ENCODE data around the gene CCDC149.

DNA sequence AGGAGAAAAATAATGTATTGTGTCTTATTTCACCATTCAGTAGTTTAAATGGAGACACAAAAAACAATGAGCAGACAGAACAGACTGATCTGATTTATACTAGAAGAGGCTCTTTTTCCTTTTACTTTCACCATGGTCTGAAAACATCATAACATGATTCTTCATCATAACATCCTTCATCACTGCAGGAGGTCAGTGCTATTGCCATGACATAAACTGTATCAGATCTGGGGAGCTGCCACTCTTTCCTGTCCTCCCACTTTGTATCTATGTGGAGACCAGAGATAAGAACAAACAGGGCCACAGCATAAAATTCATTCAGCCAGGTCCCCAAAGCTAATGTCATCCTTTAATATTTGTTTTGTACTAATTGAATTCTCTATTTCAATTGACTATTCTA lies 92.3 kb downstream of the CCDC149 start:
- TF ChIP-seq, protein P1, sequence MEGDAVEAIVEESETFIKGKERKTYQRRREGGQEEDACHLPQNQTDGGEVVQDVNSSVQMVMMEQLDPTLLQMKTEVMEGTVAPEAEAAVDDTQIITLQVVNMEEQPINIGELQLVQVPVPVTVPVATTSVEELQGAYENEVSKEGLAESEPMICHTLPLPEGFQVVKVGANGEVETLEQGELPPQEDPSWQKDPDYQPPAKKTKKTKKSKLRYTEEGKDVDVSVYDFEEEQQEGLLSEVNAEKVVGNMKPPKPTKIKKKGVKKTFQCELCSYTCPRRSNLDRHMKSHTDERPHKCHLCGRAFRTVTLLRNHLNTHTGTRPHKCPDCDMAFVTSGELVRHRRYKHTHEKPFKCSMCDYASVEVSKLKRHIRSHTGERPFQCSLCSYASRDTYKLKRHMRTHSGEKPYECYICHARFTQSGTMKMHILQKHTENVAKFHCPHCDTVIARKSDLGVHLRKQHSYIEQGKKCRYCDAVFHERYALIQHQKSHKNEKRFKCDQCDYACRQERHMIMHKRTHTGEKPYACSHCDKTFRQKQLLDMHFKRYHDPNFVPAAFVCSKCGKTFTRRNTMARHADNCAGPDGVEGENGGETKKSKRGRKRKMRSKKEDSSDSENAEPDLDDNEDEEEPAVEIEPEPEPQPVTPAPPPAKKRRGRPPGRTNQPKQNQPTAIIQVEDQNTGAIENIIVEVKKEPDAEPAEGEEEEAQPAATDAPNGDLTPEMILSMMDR (conservative IDR thresholded peaks at IDR 0.05; ENCODE audit: low read depth, low read length) = no peak
- TF ChIP-seq EZH2phosphoT487 (IDR thresholded peaks at IDR 0.05; ENCODE audit: borderline replicate concordance, low read length) = no peak
- TF ChIP-seq EZH2 (IDR thresholded peaks at IDR 0.05; ENCODE audit: low read length, unreplicated experiment) = no peak
